HG02884 (cell line): ENCODE data around the gene TMEM185B.

Experiments used
- ATAC-seq: cut with Tn5 transposase; IDR thresholded peaks from one replicate; pipeline ENCODE4 v1.9.1; 2021; ENCODE audit warnings: mild to moderate bottlenecking, moderate library complexity; ENCODE audit not compliant: unreplicated experiment

The TMEM185B gene

DNA sequence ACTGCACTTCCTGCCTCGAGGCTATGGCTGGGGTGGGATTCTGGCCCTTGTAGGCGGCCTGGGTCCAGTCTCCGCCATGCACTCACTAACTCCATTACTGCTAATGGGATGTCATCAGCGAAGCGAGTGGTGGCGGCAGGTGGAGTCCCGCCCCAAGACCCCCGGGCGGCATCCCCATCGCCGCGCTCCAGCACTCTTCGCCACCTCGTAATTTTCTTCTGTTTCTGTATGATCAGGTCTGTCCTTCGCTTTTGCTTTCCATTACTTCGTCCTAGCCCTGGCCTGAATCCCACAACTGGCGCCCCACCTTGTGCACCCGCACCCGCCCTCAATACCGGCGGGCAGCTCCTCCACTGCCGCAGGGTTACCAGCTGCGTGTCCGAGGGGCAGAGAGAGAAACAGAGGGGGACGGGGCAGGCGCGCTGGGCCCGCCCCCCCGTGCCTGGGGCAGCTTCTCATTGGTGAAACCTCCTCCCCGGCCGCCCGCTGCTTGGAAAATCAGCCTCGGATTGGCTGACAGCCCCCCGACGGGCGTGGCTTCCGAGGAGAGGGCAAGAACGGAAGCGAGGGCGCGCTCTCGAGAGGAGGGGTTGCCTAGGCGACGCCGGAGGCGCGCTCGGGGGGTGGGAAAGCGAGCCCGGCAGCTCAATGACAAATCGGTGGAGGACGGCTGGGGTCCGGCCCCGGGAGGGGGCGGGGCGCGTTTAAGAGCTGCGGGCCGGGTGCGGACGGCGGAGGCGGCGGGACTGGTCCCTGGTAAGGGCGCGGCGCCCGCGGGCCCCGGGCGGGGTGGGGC is 29.2 kb upstream of the TMEM185B start, which contains the start of gene RALB:
TSS of gene RALB (plus strand) at position 628 of the 796 bp plus-strand sequence. CDS start 25,813 bp downstream, outside the sequence.
- peak; percentile 84 for ATAC-seq

DNA sequence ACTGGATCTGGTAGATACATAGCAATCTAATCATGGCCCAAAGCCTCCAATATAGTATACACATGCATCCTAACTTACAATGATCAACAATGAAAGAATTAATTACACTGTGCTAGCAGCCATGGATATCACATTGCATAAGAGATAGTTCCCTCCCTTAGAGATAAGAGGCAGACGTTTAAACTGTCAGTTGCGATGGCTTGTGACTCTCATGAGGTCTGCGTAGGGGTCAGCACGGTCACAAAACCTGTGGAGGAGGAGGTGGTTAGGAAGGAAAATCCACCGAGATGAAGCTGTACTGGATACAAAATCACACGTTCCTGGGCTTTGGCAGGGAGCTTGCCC is 28.7 kb upstream of the TMEM185B start:
- ATAC-seq = no peak

DNA sequence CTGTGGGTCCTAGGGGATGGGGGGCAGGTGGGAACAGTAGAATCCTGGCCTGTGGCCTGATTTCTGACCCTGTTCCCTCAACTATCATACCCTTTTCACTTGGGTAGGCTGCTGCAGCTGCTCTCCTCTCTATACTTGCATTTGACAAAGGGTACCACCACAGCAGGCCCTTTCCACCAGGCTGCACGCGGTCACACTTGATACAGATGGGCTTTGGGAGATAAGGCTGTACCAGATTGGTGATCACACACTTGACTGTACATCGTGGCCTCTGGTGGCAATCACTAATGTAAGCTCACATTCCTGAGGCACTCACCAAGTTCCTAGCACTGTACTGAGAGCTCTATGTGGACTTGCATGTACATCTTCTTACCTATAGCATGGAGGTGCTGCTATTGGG is 27.9 kb upstream of the TMEM185B start:
- ATAC-seq = no peak

DNA sequence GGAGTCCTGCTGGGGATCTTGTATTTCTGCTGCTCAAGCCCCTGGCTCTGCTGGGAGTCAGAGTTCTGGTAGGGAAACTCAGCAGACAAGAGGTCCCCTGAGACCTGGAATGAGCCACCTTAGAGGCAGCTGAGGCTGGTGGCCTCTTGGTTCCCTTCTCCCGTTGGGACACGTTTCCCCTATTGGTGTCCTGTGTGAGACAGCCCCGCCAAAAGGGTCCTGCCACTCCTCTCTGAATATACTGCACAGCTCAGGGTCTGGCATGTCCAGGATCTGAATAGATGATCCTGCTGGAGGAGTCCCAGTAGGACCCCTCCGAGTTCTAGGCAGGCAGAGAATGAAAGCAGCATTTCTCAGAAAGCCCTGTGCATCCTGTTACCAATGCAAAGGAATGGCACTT is 27.4 kb upstream of the TMEM185B start:
- ATAC-seq = no peak

DNA sequence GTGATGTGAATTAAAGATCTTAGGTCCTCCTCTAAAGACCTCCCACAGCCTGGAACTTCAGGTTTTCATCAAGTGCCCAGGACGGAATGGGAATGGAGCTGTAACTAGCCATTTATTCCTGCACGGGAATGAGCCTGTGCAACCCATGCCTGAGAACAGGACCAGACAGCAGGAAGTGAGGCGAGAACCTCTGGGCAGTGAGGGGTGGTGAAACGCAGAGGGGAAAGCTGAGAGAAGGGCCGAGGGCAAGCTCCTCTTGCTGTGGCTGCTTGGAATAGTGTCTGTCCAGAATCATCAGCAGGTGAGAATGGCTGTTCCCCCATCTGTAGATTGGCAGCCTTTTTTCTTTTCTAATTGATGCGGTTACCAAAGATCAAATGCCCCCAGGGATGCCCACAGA is 24.7 kb upstream of the TMEM185B start:
- no peak for ATAC-seq

DNA sequence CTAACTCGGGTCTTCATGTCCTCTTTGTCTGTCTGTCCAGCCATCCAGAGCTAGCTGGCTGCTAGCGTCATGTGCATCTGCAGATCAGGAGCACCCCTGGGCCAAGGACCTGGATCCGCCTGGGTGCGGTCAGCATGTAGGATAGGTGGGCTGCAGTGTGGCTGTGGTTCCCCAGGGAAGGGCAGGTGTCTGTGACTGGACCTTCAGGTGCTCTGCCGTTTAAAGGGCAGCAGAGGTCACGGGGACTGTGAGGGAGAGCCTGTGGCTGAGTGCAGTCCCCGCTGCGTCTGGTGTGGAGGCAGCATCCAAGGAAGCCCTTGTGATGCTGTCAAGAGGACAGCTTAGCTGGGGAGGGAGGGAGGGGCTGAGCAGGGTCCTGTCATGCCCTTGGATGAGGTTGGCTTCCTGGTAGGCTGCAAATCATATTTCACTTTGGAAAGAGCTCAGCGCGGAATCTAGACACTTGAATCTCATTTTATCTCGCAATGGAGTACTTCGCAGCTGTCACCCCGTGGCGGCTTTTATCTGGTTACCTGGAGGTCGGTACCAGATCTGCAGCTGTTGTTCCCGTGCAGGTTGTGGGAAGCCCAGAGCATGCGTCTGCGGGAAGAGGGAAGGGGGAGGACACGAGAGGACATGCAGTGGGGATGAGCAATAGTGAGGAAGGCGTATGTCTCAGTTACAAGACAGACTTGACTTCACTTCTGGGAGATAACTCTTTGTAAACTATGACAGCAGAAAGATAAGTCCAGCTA is 23.5 kb upstream of the TMEM185B start:
- no peak for ATAC-seq

DNA sequence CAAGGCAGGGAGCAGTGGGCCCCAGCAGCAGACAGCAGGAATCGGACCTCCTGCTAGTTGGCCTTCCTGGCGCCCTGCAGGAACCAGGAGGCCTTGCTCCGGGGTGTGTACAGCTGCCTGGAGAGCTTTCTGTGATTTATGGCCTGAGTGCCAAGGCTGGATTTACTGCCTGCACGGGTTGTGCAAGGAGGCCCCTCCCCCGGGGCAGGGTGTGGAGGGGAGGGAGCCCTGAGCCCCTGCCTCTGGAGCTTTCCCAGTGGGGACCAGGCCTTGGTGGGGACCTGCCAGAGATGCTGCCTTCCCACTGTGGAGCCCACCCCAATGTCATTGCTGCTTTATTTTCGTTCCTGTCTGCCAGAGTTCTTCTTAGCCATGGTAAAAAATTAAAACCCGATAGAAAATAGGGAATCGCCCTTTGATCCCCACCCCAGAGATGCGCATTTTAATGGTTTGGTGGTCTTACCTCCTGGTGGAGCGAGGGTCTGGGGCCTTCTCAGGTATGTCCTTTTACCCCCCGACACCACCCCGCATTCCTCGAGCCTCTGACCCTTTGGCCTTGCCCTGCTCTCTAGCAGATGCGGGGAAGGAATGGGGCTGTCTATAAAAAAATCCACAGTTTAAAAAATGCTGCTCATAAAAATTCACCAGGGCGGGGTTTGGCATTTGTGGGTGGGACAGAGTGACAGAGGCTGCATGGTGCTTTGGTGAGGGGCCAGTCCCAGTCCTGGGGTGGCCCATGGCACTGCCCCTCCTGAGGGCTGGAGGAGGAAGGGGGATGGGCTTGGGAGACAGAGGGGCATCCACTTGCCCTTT is 22.5 kb upstream of the TMEM185B start:
- ATAC-seq = no peak

DNA sequence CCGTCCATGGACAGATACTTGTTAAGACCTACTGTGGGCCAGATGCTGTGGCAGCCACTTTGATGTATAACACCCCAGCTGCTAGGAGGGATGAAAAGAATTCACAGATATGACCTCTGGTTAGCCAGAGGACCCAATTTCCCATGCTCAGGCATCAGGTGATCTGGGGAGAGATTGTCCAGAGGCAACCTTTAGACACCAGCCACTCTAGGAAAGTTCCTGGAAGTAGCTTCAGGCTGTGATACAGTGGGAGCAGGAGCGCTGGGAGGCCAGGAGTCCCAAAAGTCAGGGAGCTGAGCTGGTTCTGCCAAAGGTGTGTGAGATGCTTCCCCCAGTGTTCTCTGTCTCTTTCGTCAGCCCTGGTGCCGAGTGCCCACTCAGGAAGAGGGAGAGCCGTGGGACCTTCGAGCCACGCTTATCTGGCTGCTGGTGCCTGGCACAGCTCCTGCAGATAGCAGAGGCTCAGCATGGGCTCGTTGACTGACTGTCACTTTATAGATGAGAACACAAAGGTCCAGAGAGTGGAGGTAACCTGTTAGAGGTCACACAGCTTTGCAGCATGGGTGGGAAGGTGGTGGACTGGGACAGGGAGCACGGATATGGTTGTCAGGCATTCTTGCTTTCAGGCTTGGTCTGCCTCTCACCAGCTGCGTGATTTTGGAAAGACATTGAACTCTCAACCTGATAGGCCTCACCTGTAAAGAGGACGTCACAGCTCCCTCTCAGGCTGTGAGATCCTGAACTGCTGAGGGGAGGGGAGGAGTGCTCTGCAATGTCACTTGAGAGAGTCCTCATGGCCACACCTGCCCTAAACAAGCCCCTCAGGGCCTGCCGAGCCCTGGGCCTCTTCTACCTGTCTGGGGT is 21.7 kb upstream of the TMEM185B start:
- ATAC-seq = no peak

DNA sequence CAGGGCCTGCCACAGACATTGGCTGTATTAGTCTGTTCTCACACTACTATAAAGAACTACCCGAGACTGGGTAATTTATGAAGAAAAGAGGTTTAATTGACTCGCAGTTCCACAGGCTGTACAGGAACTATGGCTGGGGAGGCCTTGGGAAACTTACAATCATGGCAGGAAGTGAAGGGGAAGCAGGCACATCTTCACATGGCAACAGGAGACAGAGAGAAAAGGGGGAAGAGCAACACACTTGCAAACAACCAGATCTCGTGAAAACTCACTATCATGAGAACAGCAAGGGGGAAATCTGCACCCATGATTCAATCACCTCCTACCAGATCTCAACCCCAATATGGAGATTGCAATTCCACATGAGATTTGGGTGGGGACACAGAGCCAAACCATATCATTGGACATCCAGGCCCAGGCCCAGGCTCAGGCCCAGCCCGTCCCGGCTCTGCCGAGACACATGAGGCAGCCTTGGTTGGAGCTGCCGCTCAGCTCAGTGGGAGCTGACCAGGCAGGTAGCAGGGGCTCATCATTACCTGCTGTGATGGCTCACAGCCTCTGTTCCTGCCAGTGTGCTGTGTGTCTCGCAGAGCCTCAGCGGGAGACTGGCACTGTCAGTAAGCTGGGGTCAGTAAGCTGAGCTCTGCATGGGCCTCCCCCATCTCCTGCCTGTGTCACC is 20.8 kb upstream of the TMEM185B start:
- ATAC-seq = no peak

DNA sequence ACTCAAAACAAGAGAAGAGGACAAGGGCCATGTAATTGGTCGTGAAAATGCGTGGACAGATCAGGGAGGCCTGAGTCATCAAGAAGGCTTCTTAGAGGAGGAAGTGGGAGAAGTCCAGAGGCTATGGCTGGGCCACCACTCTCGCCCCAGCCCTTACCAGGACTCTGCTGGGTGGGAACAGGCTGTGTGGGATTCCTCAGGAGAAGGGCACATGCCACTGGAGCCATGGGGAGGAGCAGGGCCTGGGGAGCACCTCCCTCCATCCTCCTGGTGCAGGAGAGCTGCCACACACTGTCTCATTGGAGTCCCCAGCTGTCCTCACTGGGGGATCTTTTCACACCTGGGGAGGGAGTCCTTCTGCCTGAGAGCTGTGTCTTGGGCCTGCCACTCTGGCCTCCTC is 20.0 kb upstream of the TMEM185B start:
- ATAC-seq = no peak

DNA sequence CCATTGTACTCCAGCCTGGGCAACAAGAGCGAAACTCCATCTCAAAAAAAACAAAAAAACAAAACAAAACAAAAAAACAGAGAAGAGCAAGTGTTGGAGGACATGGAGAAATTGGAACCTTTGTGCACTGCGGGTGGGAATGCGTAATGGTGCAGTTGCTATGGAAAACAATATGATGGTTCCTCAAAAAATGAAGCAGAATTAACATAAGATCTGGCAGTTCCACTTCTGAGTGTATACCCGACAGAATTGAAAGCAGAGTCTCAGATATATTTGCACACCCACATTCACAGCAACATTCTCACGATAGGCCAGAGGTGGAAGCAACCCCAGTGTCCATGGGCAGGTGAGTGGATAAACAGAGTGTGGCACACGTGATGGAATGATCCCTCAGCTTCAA is 18.5 kb upstream of the TMEM185B start:
- ATAC-seq = no peak

DNA sequence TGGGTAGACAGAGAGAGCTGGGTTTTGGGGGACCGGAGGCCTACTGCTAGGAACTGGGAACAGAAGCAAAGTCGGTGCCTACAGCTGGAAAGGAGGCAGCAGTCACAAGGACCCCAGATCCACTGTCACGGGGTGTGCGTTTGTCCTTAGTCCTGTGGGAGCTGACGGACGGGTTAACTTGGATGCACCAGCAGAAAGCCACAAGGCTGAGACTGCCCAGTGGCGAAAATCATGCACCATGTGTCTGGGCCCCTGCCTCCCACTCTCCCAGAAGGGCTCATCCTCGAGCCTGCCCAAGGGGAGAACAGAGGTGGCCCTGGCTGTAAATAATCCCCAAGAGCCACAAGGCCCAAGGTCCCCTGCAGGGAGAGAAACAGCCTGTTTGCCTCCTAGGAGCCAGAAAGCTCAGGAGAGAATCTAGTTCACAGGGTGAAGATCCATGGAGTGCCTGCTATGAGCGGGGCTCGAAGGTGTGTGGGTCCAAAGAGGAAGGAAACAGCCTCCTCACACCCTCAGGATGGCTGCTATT is 17.8 kb upstream of the TMEM185B start:
- no peak for ATAC-seq

DNA sequence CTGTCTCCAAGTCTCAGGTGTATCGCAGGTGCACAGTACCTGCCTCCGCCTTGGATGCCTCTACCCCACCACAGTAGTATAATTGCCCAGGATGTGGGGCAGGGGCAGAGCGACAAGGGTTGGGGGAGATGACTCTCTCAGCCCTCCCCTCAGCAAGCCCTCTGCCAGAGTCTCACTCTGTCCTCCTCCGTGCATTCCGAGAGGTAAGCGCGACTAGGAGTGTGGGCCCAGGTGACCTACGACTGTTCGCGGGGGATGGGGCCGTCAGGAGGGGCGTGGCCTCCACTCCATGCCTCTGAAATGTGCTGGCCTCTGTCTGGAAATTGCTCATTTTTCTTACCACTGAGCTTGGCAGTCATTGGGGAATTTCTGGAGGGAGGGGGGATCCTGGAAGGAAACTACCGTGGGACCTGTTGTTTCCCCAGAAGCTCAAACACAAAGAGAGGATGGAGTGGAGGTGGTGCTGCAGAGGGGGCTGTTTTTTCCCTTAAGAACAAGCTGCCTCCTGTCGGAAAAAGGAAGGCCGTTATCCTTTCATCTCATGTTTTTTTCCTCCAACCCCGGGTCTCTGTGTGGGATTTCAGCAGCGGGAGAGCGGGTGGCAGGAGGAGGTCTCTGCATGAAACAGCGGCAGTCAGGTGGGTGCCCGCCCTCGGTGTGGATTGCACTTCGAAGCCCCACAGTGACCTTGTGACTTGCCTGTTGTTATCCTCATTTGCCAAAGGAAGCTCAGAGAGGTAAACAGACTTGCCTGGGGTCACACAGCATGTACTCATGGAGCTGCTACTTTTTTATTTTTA is 16.5 kb upstream of the TMEM185B start:
- ATAC-seq = no peak

DNA sequence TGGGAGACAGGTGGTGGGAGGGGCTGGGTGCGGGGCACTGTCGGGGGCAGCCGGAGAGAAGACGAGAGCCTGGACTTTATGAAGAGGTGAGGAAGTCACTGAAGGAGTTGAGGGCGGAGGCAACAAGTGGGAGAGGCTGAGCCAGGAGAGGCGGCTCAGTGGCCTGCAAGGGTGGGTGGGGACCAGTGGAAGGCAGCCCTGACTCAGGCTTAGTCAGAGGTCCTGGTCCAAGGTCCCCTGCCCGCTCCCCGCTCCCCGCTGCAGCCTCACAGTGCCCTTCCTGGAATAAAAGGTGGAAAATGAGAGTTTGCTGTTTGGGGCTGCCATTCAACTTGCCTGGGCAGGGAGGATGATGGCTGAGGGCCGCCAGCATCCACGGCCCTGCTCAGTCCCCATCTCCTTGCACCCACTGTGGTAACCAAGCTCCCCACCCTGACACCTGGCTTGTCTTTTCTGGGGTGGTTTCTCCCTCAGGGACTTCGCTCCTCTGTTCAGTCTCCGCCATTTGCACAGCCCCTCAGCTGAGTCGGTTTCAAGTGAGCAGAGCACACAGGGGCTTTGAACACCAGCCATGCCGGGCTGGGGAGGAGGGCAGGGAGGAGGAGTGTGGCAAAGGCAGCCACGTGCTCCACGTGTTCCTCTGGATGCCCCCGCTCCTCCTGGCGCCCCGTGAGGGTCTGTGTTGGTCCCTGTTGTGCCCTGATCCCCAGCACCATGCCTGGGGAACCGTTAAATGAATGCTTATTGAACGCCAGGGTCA is 15.7 kb upstream of the TMEM185B start:
- no peak for ATAC-seq

DNA sequence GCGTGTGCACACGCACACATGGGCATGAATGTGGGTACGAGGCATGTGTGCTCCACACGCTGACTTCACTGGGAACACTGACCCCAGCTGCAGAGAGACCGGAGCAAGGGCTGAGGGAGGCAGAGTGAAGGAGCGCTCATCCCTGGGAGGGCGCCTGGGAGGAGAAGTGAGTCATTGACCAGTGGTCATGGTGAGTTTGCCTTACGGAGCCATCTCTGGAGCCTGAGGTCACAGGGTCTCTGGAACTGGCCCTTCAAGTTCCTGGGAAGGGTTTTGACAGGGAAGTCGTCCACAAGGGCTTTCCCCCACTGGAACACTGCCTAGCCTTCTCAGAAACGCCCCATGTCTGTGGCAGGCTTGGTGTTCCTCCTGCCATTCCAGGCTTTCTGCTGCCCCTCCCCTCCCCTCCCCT is 14.3 kb upstream of the TMEM185B start:
- no peak for ATAC-seq

DNA sequence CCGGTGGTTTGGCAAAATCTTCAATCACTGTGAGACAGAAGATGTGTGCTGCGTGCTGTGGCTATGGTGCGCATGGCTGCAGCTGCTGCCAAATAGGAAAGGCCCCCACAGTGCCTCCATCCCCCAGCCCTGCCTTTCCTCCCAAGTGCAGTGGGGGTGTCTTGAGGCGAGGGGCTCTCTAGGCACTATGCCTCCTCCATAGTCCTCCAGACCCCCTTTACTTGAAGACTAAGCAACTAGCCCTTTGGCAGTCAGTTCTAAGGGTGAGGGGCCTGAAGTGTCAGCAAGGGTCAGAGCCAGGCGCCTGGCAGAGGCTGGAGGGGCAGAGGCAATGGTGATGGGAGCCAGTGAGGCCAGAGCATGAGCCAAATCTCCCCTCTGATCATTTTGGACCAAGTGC is 13.6 kb upstream of the TMEM185B start:
- no peak for ATAC-seq

DNA sequence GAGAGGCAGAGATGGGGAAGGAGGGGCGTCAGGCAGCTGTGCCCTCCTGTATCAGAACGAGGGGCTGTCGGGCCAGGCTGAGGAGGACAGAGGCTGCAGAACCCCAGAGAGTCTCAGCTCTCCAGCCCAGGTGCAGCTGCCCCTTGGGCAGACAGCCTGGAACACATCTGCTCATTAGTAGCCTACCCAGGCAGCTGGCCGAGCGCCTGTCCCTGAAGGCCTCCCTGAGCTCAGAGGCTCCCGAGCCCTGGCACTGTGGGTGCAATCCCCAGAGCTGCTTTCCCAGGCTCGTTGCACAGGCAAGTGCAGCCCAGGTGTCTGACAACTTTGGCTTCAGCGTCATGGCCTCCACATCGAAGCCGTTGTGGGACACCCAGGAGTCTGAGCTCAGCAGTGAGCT is 13.1 kb upstream of the TMEM185B start:
- no peak for ATAC-seq

DNA sequence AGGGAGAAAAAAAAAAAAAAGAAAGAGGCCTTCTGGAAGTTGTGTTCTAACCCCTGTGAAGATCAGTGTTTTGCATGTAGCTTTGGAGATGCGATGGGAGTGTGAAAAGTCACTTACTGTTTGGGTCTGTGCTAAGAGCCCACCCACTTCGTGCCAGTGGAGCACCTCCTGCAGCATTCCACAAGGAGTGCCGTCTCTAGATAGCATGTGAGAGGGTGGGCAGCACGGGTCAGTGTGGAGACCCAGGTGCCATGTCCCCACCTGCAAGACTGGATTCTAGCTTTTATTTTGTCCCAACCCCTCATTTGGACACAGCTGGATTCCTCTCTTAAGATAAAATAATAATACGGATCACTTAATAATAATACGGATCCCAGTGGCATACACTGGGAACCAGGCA is 12.5 kb upstream of the TMEM185B start:
- ATAC-seq = no peak
